H9 (cell line): Measurements from ENCODE around the gene PRAME. TPM values are rescaled to one million over a fixed set of nuclear protein-coding genes. Genes with fewer than 3 reads are reported as not detected.
A peak's percentile ranks its signal among the peaks of the same experiment; 100 is the strongest.

ENCODE experiments used
- DNase-seq: peaks from one replicate; pipeline ENCODE4 v3.0.0-alpha.2; 2017
- H2AFZ ChIP-seq: one replicate; pipeline ENCODE4 v1.6.1; 2013; ENCODE audit warnings: mild to moderate bottlenecking, low read length, control low read depth, moderate library complexity
- H2AK5ac ChIP-seq: 2 replicates; pipeline ENCODE4 v1.6.1; 2013; ENCODE audit warnings: low read length, control low read depth, mixed read lengths; ENCODE audit not compliant: insufficient read length
- H2BK120ac ChIP-seq: one replicate; pipeline ENCODE4 v1.6.1; 2013; ENCODE audit warnings: low read depth, mild to moderate bottlenecking, low read length, control low read depth, inconsistent platforms; ENCODE audit not compliant: poor library complexity, severe bottlenecking
- H2BK12ac ChIP-seq: 2 replicates; pipeline ENCODE4 v1.6.1; 2013; ENCODE audit warnings: low read length, control low read depth, mixed read lengths, low read depth; ENCODE audit not compliant: insufficient read length
- H2BK15ac ChIP-seq: 2 replicates; pipeline ENCODE4 v1.6.1; 2013; ENCODE audit warnings: low read depth, low read length, control low read depth
- H2BK20ac ChIP-seq: one replicate; pipeline ENCODE4 v1.6.1; 2013; ENCODE audit warnings: low read depth, mild to moderate bottlenecking, low read length, control low read depth, inconsistent platforms; ENCODE audit not compliant: poor library complexity, severe bottlenecking
- H2BK5ac ChIP-seq: 2 replicates; pipeline ENCODE4 v1.6.1; 2013; ENCODE audit warnings: low read length, control low read depth, mixed read lengths; ENCODE audit not compliant: insufficient read length
- H3K14ac ChIP-seq: 2 replicates; pipeline ENCODE4 v1.6.1; 2013; ENCODE audit warnings: low read length, control low read depth; ENCODE audit not compliant: insufficient read depth
- H3K18ac ChIP-seq: 2 replicates; pipeline ENCODE4 v1.6.1; 2013; ENCODE audit warnings: low read depth, mild to moderate bottlenecking, mixed read lengths, low read length, control low read depth; ENCODE audit not compliant: insufficient read length
- H3K23ac ChIP-seq: 2 replicates; pipeline ENCODE4 v1.6.1; 2013; ENCODE audit warnings: low read length, control low read depth, mixed read lengths, low read depth; ENCODE audit not compliant: insufficient read length
- H3K23me2 ChIP-seq: 2 replicates; pipeline ENCODE4 v1.6.1; 2013; ENCODE audit warnings: low read depth, mild to moderate bottlenecking, mixed read lengths, low read length, control low read depth; ENCODE audit not compliant: insufficient read length, poor library complexity, severe bottlenecking
- H3K27ac ChIP-seq: 2 replicates; pipeline ENCODE4 v1.5.1; 2013; ENCODE audit warnings: low read length, control low read depth, mixed read lengths, low read depth; ENCODE audit not compliant: insufficient read length
- H3K27me3 ChIP-seq: 2 replicates; pipeline ENCODE4 v1.6.1; 2013; ENCODE audit warnings: low read length, control low read depth, inconsistent platforms; ENCODE audit not compliant: insufficient read depth
- H3K4ac ChIP-seq: 2 replicates; pipeline ENCODE4 v1.6.1; 2013; ENCODE audit warnings: low read depth, mild to moderate bottlenecking, control low read depth, inconsistent platforms, low read length, moderate library complexity
- H3K4me1 ChIP-seq: 2 replicates; pipeline ENCODE4 v1.6.1; 2013; ENCODE audit warnings: low read length, control low read depth, inconsistent platforms; ENCODE audit not compliant: insufficient read depth
- H3K4me2 ChIP-seq: 2 replicates; pipeline ENCODE4 v1.6.1; 2013; ENCODE audit warnings: low read length, control low read depth, mixed read lengths; ENCODE audit not compliant: insufficient read length, insufficient read depth
- H3K56ac ChIP-seq: 2 replicates; pipeline ENCODE4 v1.6.1; 2013; ENCODE audit warnings: low read depth, mild to moderate bottlenecking, mixed read lengths, low read length, control low read depth; ENCODE audit not compliant: insufficient read length
- H3K79me1 ChIP-seq: 2 replicates; pipeline ENCODE4 v1.6.1; 2013; ENCODE audit warnings: low read depth, mild to moderate bottlenecking, moderate library complexity, low read length, control low read depth, inconsistent platforms; ENCODE audit not compliant: insufficient read depth, poor library complexity, severe bottlenecking
- H3K79me2 ChIP-seq: 2 replicates; pipeline ENCODE4 v1.6.1; 2013; ENCODE audit warnings: low read length, control low read depth, inconsistent platforms; ENCODE audit not compliant: insufficient read depth
- H3K9ac ChIP-seq: 2 replicates; pipeline ENCODE4 v1.6.1; 2013; ENCODE audit warnings: low read length, control low read depth, mixed read lengths; ENCODE audit not compliant: insufficient read length; ENCODE audit errors: extremely low read depth
- H3K9me3 ChIP-seq: one replicate; pipeline ENCODE4 v1.6.1; 2013; ENCODE audit warnings: low read depth, low read length, inconsistent platforms; ENCODE audit not compliant: control insufficient read depth
- H3T11ph ChIP-seq: one replicate; pipeline ENCODE4 v1.6.1; 2013; ENCODE audit warnings: mild to moderate bottlenecking, low read length, control low read depth, inconsistent platforms
- H4K20me1 ChIP-seq: one replicate; pipeline ENCODE4 v1.6.1; 2013; ENCODE audit not compliant: control insufficient read depth, insufficient read length, insufficient read depth
- H4K5ac ChIP-seq: 2 replicates; pipeline ENCODE4 v1.6.1; 2013; ENCODE audit warnings: low read depth, mild to moderate bottlenecking, mixed read lengths, low read length, control low read depth; ENCODE audit not compliant: insufficient read length
- H4K8ac ChIP-seq: replicated peaks from 2 replicates; pipeline ENCODE4 v1.6.1; 2013; ENCODE audit warnings: low read length, control low read depth, mixed read lengths, low read depth; ENCODE audit not compliant: insufficient read length
- H4K91ac ChIP-seq: 2 replicates; pipeline ENCODE4 v1.6.1; 2013; ENCODE audit warnings: low read depth, mild to moderate bottlenecking, moderate library complexity, mixed read lengths, low read length, control low read depth; ENCODE audit not compliant: insufficient read length
- H3K27ac Mint-ChIP-seq, 3 experiments: 2 replicates in 2 of 3; 3 replicates in 1 of 3; pipeline ENCODE4 v1.8.0; 2020 to 2021; ENCODE audit warnings: mixed read lengths in 3 of 3, mild to moderate bottlenecking in 1 of 3, moderate library complexity in 1 of 3
- H3K27me3 Mint-ChIP-seq: 2 replicates; pipeline ENCODE4 v1.8.0; 2021; ENCODE audit warnings: low read depth, mild to moderate bottlenecking, moderate library complexity, mixed read lengths
- H3K36me3 Mint-ChIP-seq, 3 experiments: 2 replicates in 2 of 3; 3 replicates in 1 of 3; pipeline ENCODE4 v1.8.0; 2020 to 2021; ENCODE audit warnings: low read depth in 3 of 3, mixed read lengths in 3 of 3; ENCODE audit not compliant: insufficient read depth in 1 of 3
- H3K4me1 Mint-ChIP-seq, 2 experiments: 2 replicates each; pipeline ENCODE4 v1.8.0; 2020; ENCODE audit warnings: mixed read lengths in 2 of 2
- H3K4me3 Mint-ChIP-seq, 2 experiments: 2 replicates in 1 of 2; 3 replicates in 1 of 2; pipeline ENCODE4 v1.8.0; 2020 to 2021; ENCODE audit warnings: mild to moderate bottlenecking in 2 of 2, mixed read lengths in 2 of 2, moderate library complexity in 1 of 2
- H3K9me3 Mint-ChIP-seq, 2 experiments: 2 replicates in 1 of 2; 3 replicates in 1 of 2; pipeline ENCODE4 v1.8.0; 2020; ENCODE audit warnings: mild to moderate bottlenecking in 2 of 2, mixed read lengths in 2 of 2, moderate library complexity in 1 of 2
- WGBS: extraction: QIAGEN DNeasy Blood & Tissue Kit; methylation state at CpG from one replicate; pipeline ENCODE4 v1.1.7; 2013; ENCODE audit warnings: missing lambda C conversion rate, low lambda C conversion rate, mixed read lengths; ENCODE audit not compliant: insufficient read length; ENCODE audit errors: extremely low coverage; 5-methylcytosine and 5-hydroxymethylcytosine counted together
- total RNA-seq: library from RNA; stranded (reverse); gene quantifications from 2 replicates; pipeline ENCODE4 v1.2.1, GENCODE V29; 2021
- TF ChIP-seq, protein P1 (sequence below): fragments of 200-600 bp; sonication (generic); conservative IDR thresholded peaks from 3 replicates; pipeline ENCODE4 v1.8.0; 2021; ENCODE audit warnings: antibody characterized with exemption, mild to moderate bottlenecking

The PRAME gene
- total RNA-seq, 1 experiment from 2014 or later = 0.31 TPM

DNA sequence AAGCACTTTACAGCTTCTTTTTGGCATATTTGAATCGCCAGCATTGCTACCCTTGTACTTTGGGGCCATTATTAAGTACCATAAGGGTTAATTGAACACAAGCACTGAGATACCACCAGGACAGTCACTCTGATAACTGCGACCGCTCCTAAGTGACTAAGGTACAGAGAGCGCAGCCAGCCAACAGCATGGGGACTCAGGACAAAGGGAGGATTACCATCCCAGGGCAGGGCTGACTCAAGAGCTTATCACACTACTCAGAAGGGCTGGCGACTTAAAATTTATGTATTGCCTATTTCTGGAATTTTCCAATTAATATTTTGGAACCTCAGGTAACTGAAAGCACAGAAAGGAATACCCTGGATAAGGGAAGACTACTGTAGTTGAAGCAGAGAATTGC lies 39.5 kb downstream of the PRAME start:
- Histone ChIP-seq H2BK20ac (no peak overlapping the region), H2BK120ac (no peak overlapping the region), H4K91ac (no peak overlapping the region), H2AK5ac (no peak overlapping the region), H3K9ac (no peak overlapping the region), H2AFZ (no peak overlapping the region), H4K20me1 (no peaks in the 10 kb centered on the region), H3K18ac (no peak overlapping the region), H2BK15ac (no peak overlapping the region), H2BK5ac (no peak overlapping the region), H4K5ac (no peak overlapping the region), H3K4me2 (no peak overlapping the region), H3K79me2 (no peaks in the 10 kb centered on the region), H3T11ph (no peak overlapping the region), H2BK12ac (no peak overlapping the region), H3K9me3 (no peaks in the 10 kb centered on the region), H3K27ac (no peak overlapping the region), H3K56ac (no peak overlapping the region), H3K79me1 (no peaks in the 10 kb centered on the region), H3K23ac (no peak overlapping the region), H3K4ac (no peak overlapping the region), H3K23me2 (no peaks in the 10 kb centered on the region), H3K4me1 (no peaks in the 10 kb centered on the region), H4K8ac (no peak overlapping the region), H3K14ac (no peak overlapping the region), H3K27me3 (peaks cover 5% of the 10 kb centered on the region; the same call in 1 of the 2 replicates)
- Mint-ChIP-seq H3K4me3 (0 out of 5 replicates have a peak overlapping the region, but pooled peaks of 1 of the 2 experiments have one; percentile 9), H3K27ac (no peak overlapping the region), H3K4me1 (peaks cover 12 to 16% of the 10 kb centered on the region in 2 experiments), H3K36me3 (no peaks in the 10 kb centered on the region), H3K9me3 (peaks cover 0 to 10% of the 10 kb centered on the region in 2 experiments; a peak in 1 of 5 replicates), H3K27me3 (peaks cover 91% of the 10 kb centered on the region)
- WGBS = no CpG with 5 or more reads among the region's 5 CpGs
- TF ChIP-seq, protein P1, sequence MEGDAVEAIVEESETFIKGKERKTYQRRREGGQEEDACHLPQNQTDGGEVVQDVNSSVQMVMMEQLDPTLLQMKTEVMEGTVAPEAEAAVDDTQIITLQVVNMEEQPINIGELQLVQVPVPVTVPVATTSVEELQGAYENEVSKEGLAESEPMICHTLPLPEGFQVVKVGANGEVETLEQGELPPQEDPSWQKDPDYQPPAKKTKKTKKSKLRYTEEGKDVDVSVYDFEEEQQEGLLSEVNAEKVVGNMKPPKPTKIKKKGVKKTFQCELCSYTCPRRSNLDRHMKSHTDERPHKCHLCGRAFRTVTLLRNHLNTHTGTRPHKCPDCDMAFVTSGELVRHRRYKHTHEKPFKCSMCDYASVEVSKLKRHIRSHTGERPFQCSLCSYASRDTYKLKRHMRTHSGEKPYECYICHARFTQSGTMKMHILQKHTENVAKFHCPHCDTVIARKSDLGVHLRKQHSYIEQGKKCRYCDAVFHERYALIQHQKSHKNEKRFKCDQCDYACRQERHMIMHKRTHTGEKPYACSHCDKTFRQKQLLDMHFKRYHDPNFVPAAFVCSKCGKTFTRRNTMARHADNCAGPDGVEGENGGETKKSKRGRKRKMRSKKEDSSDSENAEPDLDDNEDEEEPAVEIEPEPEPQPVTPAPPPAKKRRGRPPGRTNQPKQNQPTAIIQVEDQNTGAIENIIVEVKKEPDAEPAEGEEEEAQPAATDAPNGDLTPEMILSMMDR = no peak
- no peak for DNase-seq
